ENCODE results near the gene PSMB7. TPM values are rescaled to one million over a fixed set of nuclear protein-coding genes. Genes with fewer than 3 reads are reported as not detected.

The PSMB7 gene
- polyA plus RNA-seq, 1 of the 3 experiments (the other 2 are of a cell fraction): 357 TPM

- Histone ChIP-seq H3K9me2 (no peaks in the 10 kb centered on the region), H3K79me2 (ENCODE audit: insufficient read depth) (no peaks in the 10 kb centered on the region), H3K36me3 (replicated peaks in 1 of 2; ENCODE audit: control insufficient read depth in 1 of 2, insufficient read depth in 2 of 2, low read length in 1 of 2) (peaks cover 25 to 27% of the 10 kb centered on the region in 2 experiments), H4K20me1 (ENCODE audit: insufficient read depth) (no peaks in the 10 kb centered on the region), H3K27me3 (ENCODE audit: insufficient read depth) (no peaks in the 10 kb centered on the region), H3K27ac (ENCODE audit: low read depth in 2 of 2, low read length in 1 of 2) (no peak overlapping the region), H3K4me3 (ENCODE audit: low read depth in 2 of 2, low read length in 1 of 2) (no peak overlapping the region), H3K9me3 (no peaks in the 10 kb centered on the region), H3K9ac (no peak overlapping the region), H3K4me2 (no peak overlapping the region), H2AFZ (ENCODE audit: low read depth) (no peak overlapping the region), H3F3A (replicated peaks; ENCODE audit: insufficient read depth) (peaks cover 5% of the 10 kb centered on the region), H3K4me1 (ENCODE audit: control insufficient read depth in 1 of 2, insufficient read depth in 2 of 2, low read depth in 1 of 2, low read length in 1 of 2) (no peaks in the 10 kb centered on the region)
- no peak for DNase-seq
- CTCF ChIA-PET: interaction anchor here (0.8 to 2.0 kb wide), 3 partner anchors 12 to 208 kb away, joined by 3 to 5 read pairs (median 3); no protein-coding TSS in a partner anchor
- TF ChIP-seq RFX5 (IDR thresholded peaks at IDR 0.05; ENCODE audit: low read length) (no peak), TEAD4 (IDR thresholded peaks at IDR 0.05; ENCODE audit: borderline replicate concordance, insufficient read depth) (no peak), RXRA (IDR thresholded peaks at IDR 0.05; ENCODE audit: borderline replicate concordance, low read depth) (no peak)
- POLR2A ChIA-PET: no interaction called here
- 97% methylated on average over 13 of the region's 15 CpGs for WGBS (ENCODE audit: low lambda C conversion rate)
These were observed 80.5 kb downstream of the PSMB7 start for GRCh38 chr9:124334568-124335319.

DNA sequence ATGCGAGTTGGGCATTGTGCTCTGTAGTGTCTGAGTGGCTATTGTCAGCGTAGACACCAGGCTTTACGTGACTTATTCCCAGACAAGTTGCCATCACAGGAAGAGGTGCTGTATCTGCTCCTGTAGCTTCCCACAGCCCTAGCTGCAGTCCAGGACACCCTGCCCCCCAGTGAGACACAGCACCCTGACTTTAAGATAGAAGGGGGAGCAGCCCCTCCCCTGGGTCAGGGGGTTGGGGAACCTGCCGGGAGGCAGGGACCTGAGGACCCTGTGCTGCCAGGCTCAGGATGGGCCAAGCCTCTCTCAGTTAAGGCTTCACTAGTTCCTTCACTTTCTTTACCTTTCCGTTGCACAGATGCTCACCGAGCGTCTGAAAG is 82.1 kb downstream of the PSMB7 start:
- peaks cover 5% of the 10 kb centered on the region for H3F3A ChIP-seq (replicated peaks; ENCODE audit: insufficient read depth)
- H3K9me3 ChIP-seq: no peaks in the 10 kb centered on the region
- no peaks in the 10 kb centered on the region for H3K4me1 ChIP-seq (ENCODE audit: control insufficient read depth in 1 of 2, insufficient read depth in 2 of 2, low read depth in 1 of 2, low read length in 1 of 2)
- no peak overlapping the region for H3K9ac ChIP-seq
- H3K27me3 ChIP-seq (ENCODE audit: insufficient read depth): no peaks in the 10 kb centered on the region
- no peak overlapping the region for H3K4me2 ChIP-seq
- H2AFZ ChIP-seq (ENCODE audit: low read depth): no peak overlapping the region
- POLR2A ChIA-PET: no interaction called here
- 98% methylated on average over 6 of the region's 7 CpGs for WGBS (ENCODE audit: low lambda C conversion rate)
- no peaks in the 10 kb centered on the region for H3K9me2 ChIP-seq
- H3K27ac ChIP-seq (ENCODE audit: low read depth in 2 of 2, low read length in 1 of 2): no peak overlapping the region
- H3K36me3 ChIP-seq (replicated peaks in 1 of 2; ENCODE audit: control insufficient read depth in 1 of 2, insufficient read depth in 2 of 2, low read length in 1 of 2): peaks cover 26 to 35% of the 10 kb centered on the region in 2 experiments
- H3K4me3 ChIP-seq (ENCODE audit: low read depth in 2 of 2, low read length in 1 of 2): no peak overlapping the region
- CTCF ChIA-PET: interaction anchor here (2.0 kb wide), 1 partner anchor 11 kb away, joined by 5 read pairs; no protein-coding TSS in a partner anchor
- no peak for DNase-seq
- H4K20me1 ChIP-seq (ENCODE audit: insufficient read depth): no peaks in the 10 kb centered on the region
- H3K79me2 ChIP-seq (ENCODE audit: insufficient read depth): no peaks in the 10 kb centered on the region
- no peak for TF ChIP-seq POLR2AphosphoS5 (IDR thresholded peaks at IDR 0.05; ENCODE audit: low read depth, low read length)
- no peak for TF ChIP-seq EZH2phosphoT487 (IDR thresholded peaks at IDR 0.05; ENCODE audit: borderline replicate concordance, low read depth)
- TF ChIP-seq SIN3A (IDR thresholded peaks at IDR 0.05; ENCODE audit: borderline replicate concordance, low read depth, low read length): no peak

GRCh38 chr9:124332361-124333202 is 82.7 kb downstream of the PSMB7 start:
- H3F3A ChIP-seq (replicated peaks; ENCODE audit: insufficient read depth): peaks cover 5% of the 10 kb centered on the region
- no peak overlapping the region for H3K9ac ChIP-seq
- WGBS (ENCODE audit: low lambda C conversion rate): 92% methylated on average over 15 of the region's 28 CpGs
- H3K4me1 ChIP-seq (ENCODE audit: control insufficient read depth in 1 of 2, insufficient read depth in 2 of 2, low read depth in 1 of 2, low read length in 1 of 2): no peaks in the 10 kb centered on the region
- H3K79me2 ChIP-seq (ENCODE audit: insufficient read depth): no peaks in the 10 kb centered on the region
- peaks cover 22 to 34% of the 10 kb centered on the region in 2 experiments for H3K36me3 ChIP-seq (replicated peaks in 1 of 2; ENCODE audit: control insufficient read depth in 1 of 2, insufficient read depth in 2 of 2, low read length in 1 of 2)
- H3K9me2 ChIP-seq: no peaks in the 10 kb centered on the region
- no peak for DNase-seq
- no peak overlapping the region for H3K4me2 ChIP-seq
- POLR2A ChIA-PET: no interaction called here
- H3K27me3 ChIP-seq (ENCODE audit: insufficient read depth): no peaks in the 10 kb centered on the region
- no peaks in the 10 kb centered on the region for H3K9me3 ChIP-seq
- H3K4me3 ChIP-seq (ENCODE audit: low read depth in 2 of 2, low read length in 1 of 2): no peak overlapping the region
- no peak for TF ChIP-seq MXI1 (IDR thresholded peaks at IDR 0.05; ENCODE audit: low read depth, low read length)
- no peak for TF ChIP-seq ZBTB33 (IDR thresholded peaks at IDR 0.05; ENCODE audit: borderline replicate concordance, low read depth)
- no peak for TF ChIP-seq EZH2phosphoT487 (IDR thresholded peaks at IDR 0.05; ENCODE audit: borderline replicate concordance, low read depth)
- no peak for TF ChIP-seq USF2 (IDR thresholded peaks at IDR 0.05; ENCODE audit: borderline replicate concordance, low read depth, low read length)
- TF ChIP-seq YY1 (IDR thresholded peaks at IDR 0.05; ENCODE audit: low read depth): no peak
- TF ChIP-seq EP300 (IDR thresholded peaks at IDR 0.05; ENCODE audit: borderline replicate concordance in 1 of 2, low read depth in 1 of 2, low read length in 1 of 2): no peak
- no peak for TF ChIP-seq FOXJ3 (CRISPR knock-in tag; IDR thresholded peaks at IDR 0.05)
- TF ChIP-seq TCF12 (IDR thresholded peaks at IDR 0.05): no peak
- TF ChIP-seq CHD2 (IDR thresholded peaks at IDR 0.05; ENCODE audit: low read length, partially characterized antibody): no peak
- TF ChIP-seq MAX (IDR thresholded peaks at IDR 0.05; ENCODE audit: low read depth): no peak
- no peak overlapping the region for H3K27ac ChIP-seq (ENCODE audit: low read depth in 2 of 2, low read length in 1 of 2)
- H4K20me1 ChIP-seq (ENCODE audit: insufficient read depth): no peaks in the 10 kb centered on the region
- CTCF ChIA-PET: interaction anchor here (1.6 to 2.0 kb wide), 2 partner anchors 10 to 12 kb away, joined by 4 to 5 read pairs; no protein-coding TSS in a partner anchor
- H2AFZ ChIP-seq (ENCODE audit: low read depth): no peak overlapping the region
